AG04450 (cell line): ENCODE results near the gene RFESD. TPM values are rescaled to one million over a fixed set of nuclear protein-coding genes. Genes with fewer than 3 reads are reported as not detected.

Experiments
- CTCF ChIA-PET: fragments of 300-600, 350-600 bp; formaldehyde crosslinking; extraction: SDS; loops from one replicate; lab custom pipeline; 2022; ENCODE audit warnings: antibody characterized with exemption, inconsistent platforms; lab: Charles Lee
- POLR2A ChIA-PET: fragments of 350-600 bp; formaldehyde crosslinking; extraction: SDS; loops from one replicate; lab custom pipeline; 2021; ENCODE audit warnings: antibody characterized with exemption, inconsistent platforms; lab: Yijun Ruan, JAX
- DNase-seq: peaks from one replicate; pipeline ENCODE4 v3.0.0-alpha.2; 2011; ENCODE audit warnings: low read depth, low spot score
- H3K27ac ChIP-seq: one replicate; pipeline ENCODE4 v1.5.1; 2012; ENCODE audit warnings: low read depth, low read length, control low read depth
- H3K27me3 ChIP-seq: one replicate; pipeline ENCODE4 v1.6.0; 2012; ENCODE audit warnings: low read length; ENCODE audit not compliant: control insufficient read depth, insufficient read depth
- H3K4me3 ChIP-seq: 2 replicates; pipeline ENCODE4 v1.5.1; 2011; ENCODE audit warnings: mild to moderate bottlenecking, low read depth, low read length, control low read depth
- H3K9me3 ChIP-seq: 2 replicates; pipeline ENCODE4 v1.5.1; 2012; ENCODE audit warnings: low read length; ENCODE audit not compliant: control insufficient read depth, insufficient read depth
- CTCF ChIP-seq: IDR thresholded peaks from 2 replicates; pipeline ENCODE4 v1.5.1; 2011; ENCODE audit warnings: low read depth, low read length, control low read depth, inconsistent platforms
- polyA plus RNA-seq: library from polyadenylated mRNA; depleted of rRNA; stranded (reverse); fragments of >200 nt; gene quantifications from 2 replicates; pipeline ENCODE4 v1.2.3, GENCODE V29; 2011

RFESD gene
- polyA plus RNA-seq, 1 experiment = 3.8 TPM

GRCh38 chr5:95615164-95615467 lies 31.5 kb upstream of the RFESD start:
- Histone ChIP-seq H3K27me3 (no peaks in the 10 kb centered on the region), H3K9me3 (peaks cover 6% of the 10 kb centered on the region), H3K27ac (no peak overlapping the region), H3K4me3 (no peak overlapping the region)
- ChIA-PET POLR2A (no interaction called here), CTCF (no interaction called here)
- DNase-seq = no peak
- no peak for TF ChIP-seq CTCF

- Histone ChIP-seq H3K27ac (no peak overlapping the region), H3K27me3 (no peaks in the 10 kb centered on the region), H3K4me3 (no peak overlapping the region), H3K9me3 (peaks cover 6% of the 10 kb centered on the region)
- ChIA-PET CTCF (interaction anchor here (0.6 kb wide), 1 partner anchor 164 kb away, joined by 3 read pairs; no protein-coding TSS in a partner anchor), POLR2A (no interaction called here)
- no peak for TF ChIP-seq CTCF
- no peak for DNase-seq
Measured at GRCh38 chr5:95617057-95617456, 29.5 kb upstream of the RFESD start.

- Histone ChIP-seq H3K4me3 (no peak overlapping the region), H3K27me3 (no peaks in the 10 kb centered on the region), H3K27ac (no peak overlapping the region), H3K9me3 (no peaks in the 10 kb centered on the region; the same call in 1 of the 2 replicates)
- POLR2A ChIA-PET = no interaction called here
- no peak for DNase-seq
- CTCF ChIA-PET = no interaction called here
- TF ChIP-seq CTCF = no peak
Measured at GRCh38 chr5:95619096-95619495, 27.5 kb upstream of the RFESD start.

GRCh38 chr5:95619514-95620029 lies 27.0 kb upstream of the RFESD start:
- no peak for DNase-seq
- H3K4me3 ChIP-seq = peak overlapping the region; percentile 56
- no peak overlapping the region for H3K27ac ChIP-seq
- H3K9me3 ChIP-seq = no peaks in the 10 kb centered on the region; the same call in 1 of the 2 replicates
- POLR2A ChIA-PET = no interaction called here
- TF ChIP-seq CTCF = no peak
- CTCF ChIA-PET = no interaction called here
- no peaks in the 10 kb centered on the region for H3K27me3 ChIP-seq

- H3K9me3 ChIP-seq = no peaks in the 10 kb centered on the region
- ChIA-PET POLR2A (interaction anchor here (0.5 kb wide), 1 partner anchor 133 kb away, joined by 3 read pairs; no protein-coding TSS in a partner anchor), CTCF (no interaction called here)
- DNase-seq = no peak
- no peak for TF ChIP-seq CTCF
- no peaks in the 10 kb centered on the region for H3K27me3 ChIP-seq
- H3K27ac ChIP-seq = no peak within 1 kb of the TSS
- H3K4me3 ChIP-seq = peak within 1 kb of the TSS; percentile 56
Measured at GRCh38 chr5:95620030-95620869, 26.3 kb upstream of the RFESD start, which contains the start of gene GPR150. Gene GPR150 (plus strand): TSS chr5:95620087. CDS start chr5:95620276, 189 bp downstream.
